Raji (cell line): ENCODE measurements around the gene OTULIN.

ENCODE experiments used
- POLR2A ChIP-seq: IDR thresholded peaks from 2 replicates; pipeline ENCODE4 v1.6.1; 2011; ENCODE audit warnings: low read depth, low read length, control low read depth; ENCODE audit not compliant: insufficient read depth

Gene OTULIN

GRCh38 chr5:14664270-14665100, at the start of gene OTULIN:
Gene OTULIN (plus strand): TSS chr5:14664718. CDS start chr5:14664826, 108 bp downstream.
- TF ChIP-seq POLR2A, result peak; percentile 91

- no peak for TF ChIP-seq POLR2A
Measured at GRCh38 chr5:14615365-14615764, 49.2 kb upstream of the OTULIN start.

GRCh38 chr5:14617441-14617840, 47.1 kb upstream of the OTULIN start:
- TF ChIP-seq POLR2A, result no peak

- no peak for TF ChIP-seq POLR2A
Measured at GRCh38 chr5:14627270-14627669, 37.2 kb upstream of the OTULIN start.

GRCh38 chr5:14628346-14628745, 36.2 kb upstream of the OTULIN start:
- TF ChIP-seq POLR2A, result no peak

GRCh38 chr5:14630671-14631070, 33.8 kb upstream of the OTULIN start:
- TF ChIP-seq POLR2A, result no peak

GRCh38 chr5:14635656-14636055, 28.9 kb upstream of the OTULIN start:
- TF ChIP-seq POLR2A, result no peak

GRCh38 chr5:14640765-14641164, 23.8 kb upstream of the OTULIN start:
- TF ChIP-seq POLR2A, result no peak

- no peak for TF ChIP-seq POLR2A
Measured at GRCh38 chr5:14644623-14645237, 19.8 kb upstream of the OTULIN start.

- TF ChIP-seq POLR2A, result no peak
Measured at GRCh38 chr5:14650052-14650451, 14.5 kb upstream of the OTULIN start.

GRCh38 chr5:14655146-14655741, 9.3 kb upstream of the OTULIN start:
- TF ChIP-seq POLR2A, result no peak

GRCh38 chr5:14656898-14657297, 7.6 kb upstream of the OTULIN start:
- no peak for TF ChIP-seq POLR2A

- no peak for TF ChIP-seq POLR2A
Measured at GRCh38 chr5:14659821-14660607, 4.5 kb upstream of the OTULIN start.

GRCh38 chr5:14660833-14661232, 3.7 kb upstream of the OTULIN start:
- no peak; the same call in 1 of the 2 replicates for TF ChIP-seq POLR2A

GRCh38 chr5:14662721-14663260, 1.7 kb upstream of the OTULIN start:
- no peak for TF ChIP-seq POLR2A
